Mesodermal cell (in vitro differentiated cells): ENCODE data around the gene GARIN3.

Source experiments
- H3K27ac ChIP-seq: 2 replicates; pipeline ENCODE4 v1.7.0; 2013; ENCODE audit warnings: mild to moderate bottlenecking, low read depth, low read length, moderate library complexity; ENCODE audit not compliant: severe bottlenecking
- H3K36me3 ChIP-seq: 2 replicates; pipeline ENCODE4 v1.7.1; 2013; ENCODE audit warnings: mild to moderate bottlenecking, low read length, moderate library complexity; ENCODE audit not compliant: control insufficient read depth, insufficient read depth
- H3K4me1 ChIP-seq: one replicate; pipeline ENCODE4 v1.7.1; 2013; ENCODE audit warnings: mild to moderate bottlenecking, low read length; ENCODE audit not compliant: insufficient read depth, control insufficient read depth, poor library complexity, severe bottlenecking
- H3K4me3 ChIP-seq: 2 replicates; pipeline ENCODE4 v1.7.0; 2013; ENCODE audit warnings: low read length, control low read depth, mild to moderate bottlenecking; ENCODE audit not compliant: insufficient read depth, poor library complexity, severe bottlenecking; ENCODE audit errors: extremely low read depth
- H3K9me3 ChIP-seq: 2 replicates; pipeline ENCODE4 v1.7.1; 2013; ENCODE audit warnings: mild to moderate bottlenecking, low read length, moderate library complexity; ENCODE audit not compliant: control insufficient read depth
- WGBS, 2 experiments: methylation state at CpG; one replicate each; pipeline ENCODE4 v1.1.5; 2013; ENCODE audit warnings: missing lambda C conversion rate in 2 of 2; ENCODE audit not compliant: insufficient coverage in 2 of 2; 5-methylcytosine and 5-hydroxymethylcytosine counted together

Gene GARIN3

GRCh38 chr5:157143127-157143971 lies 22.7 kb downstream of the GARIN3 start:
- peaks cover 14% of the 10 kb centered on the region for H3K36me3 ChIP-seq
- peak overlapping the region; percentile 57 for H3K27ac ChIP-seq
- WGBS, 2 experiments = 59 to 73% methylated on average over 20 to 21 of the region's 33 CpGs
- no peaks in the 10 kb centered on the region for H3K4me1 ChIP-seq
- no peaks in the 10 kb centered on the region for H3K9me3 ChIP-seq
- peak overlapping the region; percentile 92 for H3K4me3 ChIP-seq

- WGBS, 2 experiments = 2% methylated on average over 24 to 26 of the region's 48 CpGs
- Histone ChIP-seq H3K36me3 (peaks cover 22% of the 10 kb centered on the region), H3K27ac (peak within 1 kb of the TSS; percentile 84), H3K4me3 (peak within 1 kb of the TSS; percentile 92), H3K9me3 (no peaks in the 10 kb centered on the region), H3K4me1 (no peaks in the 10 kb centered on the region)
Measured at GRCh38 chr5:157142317-157143126, 23.5 kb downstream of the GARIN3 start, which contains the start of gene MED7. TSS of gene MED7 (minus strand) at chr5:157142865. CDS start at chr5:157139431, 3,434 bp downstream.

GRCh38 chr5:157137691-157138090 lies 28.4 kb downstream of the GARIN3 start:
- H3K9me3 ChIP-seq = no peaks in the 10 kb centered on the region
- H3K4me1 ChIP-seq = no peaks in the 10 kb centered on the region
- no peak overlapping the region for H3K4me3 ChIP-seq
- H3K27ac ChIP-seq = no peak overlapping the region
- H3K36me3 ChIP-seq = peaks cover 33% of the 10 kb centered on the region
- WGBS, 2 experiments = 98% methylated on average over 4 to 6 of the region's 6 CpGs

DNA sequence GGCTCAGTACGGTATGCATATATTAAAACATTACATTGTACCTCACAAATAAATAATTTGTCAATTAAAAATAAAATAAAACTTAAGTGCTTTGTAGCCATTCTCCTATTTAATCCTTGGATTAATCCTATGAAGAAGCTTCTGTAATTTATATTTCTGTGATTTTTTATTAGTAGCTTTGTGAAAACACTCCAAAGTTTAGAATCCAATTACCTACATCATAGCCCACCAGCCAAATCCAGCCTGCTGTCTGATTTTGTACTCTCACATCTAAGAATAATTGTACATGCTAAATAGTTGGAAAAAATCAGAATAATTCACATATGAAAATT lies 33.8 kb downstream of the GARIN3 start:
- H3K4me3 ChIP-seq = no peak overlapping the region
- H3K4me1 ChIP-seq = peaks cover 4% of the 10 kb centered on the region
- H3K9me3 ChIP-seq = no peaks in the 10 kb centered on the region
- WGBS, 2 experiments = no CpG with 5 or more reads among the region's 1 CpG
- H3K27ac ChIP-seq = no peak overlapping the region
- H3K36me3 ChIP-seq = peaks cover 9% of the 10 kb centered on the region

GRCh38 chr5:157130925-157131324 lies 35.1 kb downstream of the GARIN3 start:
- no peaks in the 10 kb centered on the region for H3K9me3 ChIP-seq
- peaks cover 4% of the 10 kb centered on the region for H3K4me1 ChIP-seq
- H3K36me3 ChIP-seq = no peaks in the 10 kb centered on the region
- no peak overlapping the region for H3K27ac ChIP-seq
- WGBS, 2 experiments = 100% methylated on average over 1 of the region's 7 CpGs; no CpG with 5 or more reads in 1 of the 2 experiments
- H3K4me3 ChIP-seq = no peak overlapping the region

DNA sequence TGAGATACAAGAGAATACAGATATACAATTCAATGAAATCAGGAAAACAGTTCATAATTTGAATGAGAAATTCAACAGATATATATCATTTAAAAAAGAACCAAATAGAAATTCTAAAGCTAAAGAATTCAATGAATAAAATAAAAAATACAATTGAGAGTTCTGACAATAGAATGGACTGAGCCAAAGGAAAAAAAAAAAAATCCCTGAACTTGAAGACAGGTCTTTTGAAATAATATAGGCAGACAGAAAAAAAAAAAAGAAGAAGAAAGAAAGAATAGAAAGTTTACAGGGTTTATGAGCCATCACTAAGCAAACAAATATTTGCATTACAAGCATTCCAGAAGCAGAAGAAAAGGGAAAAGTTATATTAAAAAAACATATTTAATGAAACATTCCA lies 44.4 kb downstream of the GARIN3 start:
- Histone ChIP-seq H3K27ac (no peak overlapping the region), H3K36me3 (no peaks in the 10 kb centered on the region), H3K4me3 (no peak overlapping the region), H3K9me3 (peaks cover 4% of the 10 kb centered on the region), H3K4me1 (no peaks in the 10 kb centered on the region)

DNA sequence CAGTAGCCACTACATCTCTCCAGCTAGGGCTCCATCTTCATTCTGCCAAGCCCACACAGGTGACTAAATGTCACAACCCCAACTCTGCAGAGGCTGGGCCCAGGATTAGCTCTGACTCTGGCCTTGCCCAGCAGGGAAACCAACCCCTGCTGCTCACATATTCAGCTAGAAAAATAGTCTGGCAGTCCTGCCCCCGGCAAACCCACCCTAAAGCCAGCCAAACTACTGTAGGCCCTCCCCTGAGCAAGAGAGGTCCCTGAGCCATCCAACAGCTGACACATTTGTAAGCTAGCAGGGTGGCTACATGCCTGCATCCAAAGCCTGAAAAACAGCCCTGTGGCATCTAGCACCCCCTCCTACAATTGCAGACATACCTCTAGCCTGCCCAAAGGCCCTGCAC lies 46.0 kb downstream of the GARIN3 start:
- Histone ChIP-seq H3K9me3 (peaks cover 4% of the 10 kb centered on the region), H3K36me3 (no peaks in the 10 kb centered on the region), H3K4me3 (no peak overlapping the region), H3K4me1 (no peaks in the 10 kb centered on the region), H3K27ac (no peak overlapping the region)
- WGBS, 2 experiments = 67 to 91% methylated on average over 1 of the region's 1 CpG

DNA sequence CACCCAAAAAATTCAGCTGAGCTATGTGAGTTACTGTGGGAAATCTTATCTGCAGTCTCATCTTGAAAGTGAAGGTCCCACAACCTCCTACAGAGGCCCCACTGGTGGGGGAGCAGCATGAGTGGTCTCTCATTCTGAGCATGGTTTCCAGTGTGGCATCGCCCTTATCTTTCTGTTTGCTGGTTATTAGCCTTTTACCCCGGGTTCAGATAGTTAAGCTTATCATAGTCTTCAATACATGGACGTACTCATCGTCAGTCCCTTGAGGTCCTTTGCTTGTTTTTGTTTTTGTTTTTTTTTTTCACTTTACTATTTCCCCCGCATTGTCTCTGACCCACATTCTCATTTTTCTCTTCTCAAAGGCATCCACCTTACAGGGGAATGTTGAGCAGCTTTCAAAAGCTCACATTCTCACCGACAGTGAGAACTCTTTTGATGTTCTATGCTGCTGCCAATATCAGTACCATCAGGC lies 49.5 kb downstream of the GARIN3 start:
- Histone ChIP-seq H3K4me1 (no peaks in the 10 kb centered on the region), H3K27ac (no peak overlapping the region), H3K4me3 (no peak overlapping the region), H3K9me3 (peaks cover 4% of the 10 kb centered on the region), H3K36me3 (no peaks in the 10 kb centered on the region)
- WGBS, 2 experiments = 81 to 87% methylated on average over 2 to 5 of the region's 6 CpGs

DNA sequence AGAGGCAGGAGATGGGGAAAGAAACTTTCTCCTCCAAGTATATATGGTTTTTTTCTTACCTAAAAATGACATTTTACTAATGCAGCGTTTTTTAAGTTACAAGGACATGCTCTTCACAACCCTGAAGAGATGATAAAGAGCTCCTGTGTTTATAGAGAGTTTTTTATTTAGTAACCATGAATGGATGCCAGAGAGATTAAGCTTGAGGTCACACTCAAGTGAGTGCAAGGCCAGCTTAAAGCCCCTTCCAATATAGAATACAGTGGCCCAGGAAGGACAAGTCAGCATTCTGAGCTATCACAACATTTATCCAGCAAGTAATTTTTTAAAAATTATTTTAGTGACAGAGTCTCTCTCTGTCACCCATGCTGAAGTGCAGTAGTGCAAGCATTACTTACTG lies 50.6 kb downstream of the GARIN3 start:
- Histone ChIP-seq H3K9me3 (no peaks in the 10 kb centered on the region), H3K4me1 (no peaks in the 10 kb centered on the region), H3K36me3 (no peaks in the 10 kb centered on the region), H3K4me3 (no peak overlapping the region), H3K27ac (no peak overlapping the region)
- WGBS, 2 experiments = no CpG with 5 or more reads among the region's 1 CpG

DNA sequence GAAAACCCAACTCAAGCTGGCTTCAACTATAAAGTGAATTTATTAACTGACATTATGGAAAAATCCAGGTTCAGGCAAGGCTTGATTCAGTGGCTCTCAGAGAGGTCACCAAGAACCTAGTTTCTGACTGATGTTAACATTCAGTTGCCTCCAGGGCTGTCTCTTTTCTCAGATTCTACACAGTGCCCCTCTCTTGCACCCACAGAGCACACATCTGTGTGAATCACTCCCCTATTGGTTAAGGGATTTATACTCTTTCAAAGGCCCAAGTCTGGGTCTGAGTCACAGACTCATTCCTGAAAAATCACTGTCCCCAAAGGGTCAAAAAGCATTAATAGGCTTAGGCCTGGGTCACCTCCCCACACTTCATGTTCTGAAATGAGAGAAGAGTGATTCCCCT lies 51.1 kb downstream of the GARIN3 start:
- no peak overlapping the region for H3K4me3 ChIP-seq
- H3K27ac ChIP-seq = no peak overlapping the region
- no peaks in the 10 kb centered on the region for H3K4me1 ChIP-seq
- H3K9me3 ChIP-seq = no peaks in the 10 kb centered on the region
- H3K36me3 ChIP-seq = no peaks in the 10 kb centered on the region

DNA sequence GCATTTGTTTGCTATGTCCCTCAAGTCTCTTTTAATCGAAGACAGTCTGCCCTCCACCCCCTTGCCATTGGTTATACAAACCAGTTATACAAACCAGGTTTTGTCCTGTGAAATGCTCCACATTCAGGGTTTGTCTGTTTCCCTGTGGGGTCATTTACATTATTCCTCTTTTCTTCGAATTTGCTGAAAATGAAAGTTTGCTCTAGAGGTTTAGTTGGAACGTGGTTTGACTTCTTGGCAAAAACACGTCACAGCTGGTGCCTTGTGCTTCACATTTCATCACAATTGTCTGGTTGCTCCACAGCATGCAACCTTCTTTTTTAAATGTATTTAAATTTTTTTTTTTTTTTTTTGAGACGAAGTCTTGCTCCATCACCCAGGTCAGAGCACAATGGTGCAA lies 53.1 kb downstream of the GARIN3 start:
- no peak overlapping the region for H3K27ac ChIP-seq
- H3K9me3 ChIP-seq = no peaks in the 10 kb centered on the region
- H3K4me1 ChIP-seq = no peaks in the 10 kb centered on the region
- H3K36me3 ChIP-seq = no peaks in the 10 kb centered on the region
- 90 to 92% methylated on average over 1 to 2 of the region's 5 CpGs for WGBS, 2 experiments
- no peak overlapping the region for H3K4me3 ChIP-seq
